ENCODE measurements around the gene FRA10AC1. TPM values are rescaled to one million over a fixed set of nuclear protein-coding genes. Genes with fewer than 3 reads are reported as not detected.

Gene FRA10AC1
- total and polyA plus RNA-seq, 8 donors, result 1.2 to 42.0 (median 7.7) TPM

GRCh38 chr10:93746844-93747284, 44.5 kb upstream of the FRA10AC1 start:
- TF ChIP-seq, protein P1, sequence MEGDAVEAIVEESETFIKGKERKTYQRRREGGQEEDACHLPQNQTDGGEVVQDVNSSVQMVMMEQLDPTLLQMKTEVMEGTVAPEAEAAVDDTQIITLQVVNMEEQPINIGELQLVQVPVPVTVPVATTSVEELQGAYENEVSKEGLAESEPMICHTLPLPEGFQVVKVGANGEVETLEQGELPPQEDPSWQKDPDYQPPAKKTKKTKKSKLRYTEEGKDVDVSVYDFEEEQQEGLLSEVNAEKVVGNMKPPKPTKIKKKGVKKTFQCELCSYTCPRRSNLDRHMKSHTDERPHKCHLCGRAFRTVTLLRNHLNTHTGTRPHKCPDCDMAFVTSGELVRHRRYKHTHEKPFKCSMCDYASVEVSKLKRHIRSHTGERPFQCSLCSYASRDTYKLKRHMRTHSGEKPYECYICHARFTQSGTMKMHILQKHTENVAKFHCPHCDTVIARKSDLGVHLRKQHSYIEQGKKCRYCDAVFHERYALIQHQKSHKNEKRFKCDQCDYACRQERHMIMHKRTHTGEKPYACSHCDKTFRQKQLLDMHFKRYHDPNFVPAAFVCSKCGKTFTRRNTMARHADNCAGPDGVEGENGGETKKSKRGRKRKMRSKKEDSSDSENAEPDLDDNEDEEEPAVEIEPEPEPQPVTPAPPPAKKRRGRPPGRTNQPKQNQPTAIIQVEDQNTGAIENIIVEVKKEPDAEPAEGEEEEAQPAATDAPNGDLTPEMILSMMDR (IDR thresholded peaks at IDR 0.05), result no peak
- TF ChIP-seq POLR2AphosphoS5 (IDR thresholded peaks at IDR 0.05) (no peak), POLR2A (IDR thresholded peaks at IDR 0.05) (no peak), EP300 (IDR thresholded peaks at IDR 0.05) (no peak)
- intact Hi-C loops (cut with DNase I; ENCODE audit: low total_unique reads), result no loop called here
- peak in 1 of 2 donors; percentile 79 for DNase-seq

GRCh38 chr10:93745408-93746065, 43.1 kb upstream of the FRA10AC1 start:
- intact Hi-C loops (cut with DNase I; ENCODE audit: low total_unique reads), result no loop called here
- H3K27me3 ChIP-seq, result no peaks in the 10 kb centered on the region
- H3K27ac ChIP-seq, result no peak overlapping the region
- H3K9me3 ChIP-seq, result no peaks in the 10 kb centered on the region
- H3K4me3 ChIP-seq, result no peak overlapping the region
- H3K36me3 ChIP-seq, result no peaks in the 10 kb centered on the region
- 56 to 63% (median 59%) methylated on average over 9 of the region's 9 CpGs for WGBS, 5 donors
- no peak for TF ChIP-seq POLR2A (IDR thresholded peaks at IDR 0.05)
- TF ChIP-seq, protein P1 (IDR thresholded peaks at IDR 0.05), result no peak
- TF ChIP-seq POLR2AphosphoS5 (IDR thresholded peaks at IDR 0.05), result no peak
- no peak for TF ChIP-seq EP300 (IDR thresholded peaks at IDR 0.05)
- DNase-seq, result peak in 1 of 2 donors; percentile 30
- H3K4me1 ChIP-seq, result peaks cover 0 to 24% (median 4%) of the 10 kb centered on the region in 4 donors

More at GRCh38 chr10:93746844-93747284, 44.5 kb upstream of the FRA10AC1 start:
- Histone ChIP-seq H3K27me3 (no peaks in the 10 kb centered on the region), H3K9me3 (no peaks in the 10 kb centered on the region), H3K27ac (peak overlapping the region in 3 of 5 donors; percentile 24 to 62 (median 36)), H3K4me3 (no peak overlapping the region), H3K36me3 (no peaks in the 10 kb centered on the region), H3K4me1 (peaks cover 0 to 31% (median 7%) of the 10 kb centered on the region in 4 donors)
- WGBS, 5 donors, result 45 to 60% (median 51%) methylated on average over 4 of the region's 4 CpGs

DNA sequence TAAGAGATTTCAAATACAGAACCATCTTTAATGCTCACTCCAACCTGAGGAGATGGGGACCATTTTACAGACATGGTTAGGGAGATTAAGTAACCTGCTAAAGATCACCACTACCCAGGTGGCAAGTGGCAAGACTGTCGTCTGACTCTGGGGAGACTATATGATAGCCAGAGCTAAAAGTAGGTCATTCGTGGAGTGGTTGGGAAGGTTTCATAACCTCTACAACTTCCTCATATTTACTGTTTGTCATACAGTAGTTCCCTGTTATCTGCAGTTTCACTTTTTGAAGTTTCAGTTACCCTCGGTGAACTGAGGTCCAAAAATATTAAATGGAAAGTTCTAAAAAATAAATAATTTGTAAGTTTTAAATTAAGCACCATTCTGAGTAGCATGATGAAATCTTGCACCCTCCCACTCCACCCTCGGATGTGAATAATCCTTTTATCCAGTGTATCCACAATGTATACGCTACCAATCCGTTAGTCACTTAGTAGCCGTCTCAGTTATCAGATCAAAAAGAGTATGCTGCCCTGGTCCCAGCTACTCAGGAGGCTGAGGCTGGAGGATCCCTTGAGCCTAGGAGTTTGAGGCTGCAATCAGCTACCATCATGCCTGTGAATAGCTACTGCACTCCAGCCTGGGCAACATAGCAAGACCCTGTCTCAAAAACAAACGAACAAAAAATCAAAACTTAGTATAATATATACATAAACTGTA, 40.4 kb upstream of the FRA10AC1 start:
- no peaks in the 10 kb centered on the region for H3K27me3 ChIP-seq
- intact Hi-C loops (cut with DNase I; ENCODE audit: low total_unique reads), result no loop called here
- TF ChIP-seq EP300 (IDR thresholded peaks at IDR 0.05) (no peak), POLR2A (IDR thresholded peaks at IDR 0.05) (no peak), POLR2AphosphoS5 (IDR thresholded peaks at IDR 0.05) (no peak)
- TF ChIP-seq, protein P1 (IDR thresholded peaks at IDR 0.05), result no peak
- peak overlapping the region in 1 of 4 donors; percentile 10 for H3K4me3 ChIP-seq
- no peaks in the 10 kb centered on the region for H3K9me3 ChIP-seq
- H3K4me1 ChIP-seq, result peaks cover 0 to 16% (median 4%) of the 10 kb centered on the region in 4 donors
- DNase-seq, result no peak
- H3K36me3 ChIP-seq, result no peaks in the 10 kb centered on the region
- WGBS, 5 donors, result 36 to 52% (median 40%) methylated on average over 8 of the region's 8 CpGs
- H3K27ac ChIP-seq, result no peak overlapping the region

DNA sequence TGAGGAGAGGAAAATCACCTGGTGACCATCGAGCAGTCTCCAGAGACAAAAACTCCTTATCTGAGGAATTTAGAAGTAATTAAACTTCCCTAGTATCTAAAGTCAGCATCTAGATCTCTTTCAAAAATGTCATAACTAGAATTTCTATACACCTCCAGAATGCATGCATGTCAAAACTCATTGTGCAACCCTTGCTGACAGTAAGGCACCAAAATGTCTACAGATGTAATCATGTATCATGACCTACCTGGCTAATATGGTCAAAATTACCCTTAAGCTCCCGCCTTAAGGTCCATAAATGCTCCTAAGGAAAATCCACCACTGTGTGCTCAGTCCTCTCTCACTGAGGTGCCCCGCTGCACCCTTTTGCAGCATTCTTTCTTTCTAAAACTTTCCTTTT, 39.0 kb upstream of the FRA10AC1 start:
- no peak for DNase-seq
- 66 to 74% (median 67%) methylated on average over 3 of the region's 3 CpGs for WGBS, 5 donors
- H3K4me3 ChIP-seq, result no peak overlapping the region
- TF ChIP-seq POLR2A (IDR thresholded peaks at IDR 0.05) (no peak), EP300 (IDR thresholded peaks at IDR 0.05) (no peak), POLR2AphosphoS5 (IDR thresholded peaks at IDR 0.05) (no peak)
- TF ChIP-seq, protein P1 (IDR thresholded peaks at IDR 0.05), result no peak
- H3K36me3 ChIP-seq, result no peaks in the 10 kb centered on the region
- peaks cover 0 to 8% (median under 1%) of the 10 kb centered on the region in 4 donors for H3K4me1 ChIP-seq
- intact Hi-C loops (cut with DNase I; ENCODE audit: low total_unique reads), result no loop called here
- no peak overlapping the region for H3K27ac ChIP-seq
- H3K9me3 ChIP-seq, result no peaks in the 10 kb centered on the region
- no peaks in the 10 kb centered on the region for H3K27me3 ChIP-seq

Data from stomach (tissue), 9 donors.